Measurements from ENCODE around the gene KCNN2. TPM values are rescaled to one million over a fixed set of nuclear protein-coding genes. Genes with fewer than 3 reads are reported as not detected.

KCNN2 gene
- total RNA-seq, 1 donor = not detected

GRCh38 chr5:114391321-114391720 lies 29.5 kb downstream of the KCNN2 start:
- Histone ChIP-seq H3K36me3 (ENCODE audit: insufficient read depth, low read length) (no peaks in the 10 kb centered on the region), H3K27me3 (ENCODE audit: insufficient read depth, low read length) (no peaks in the 10 kb centered on the region), H3K9me3 (ENCODE audit: low read depth, low read length) (no peaks in the 10 kb centered on the region), H3K79me2 (ENCODE audit: insufficient read depth, low read length) (no peaks in the 10 kb centered on the region), H2AFZ (ENCODE audit: low read length) (no peak overlapping the region), H3K27ac (ENCODE audit: low read depth, low read length) (no peak overlapping the region), H3K4me2 (ENCODE audit: insufficient read depth, low read length) (no peak overlapping the region), H4K20me1 (ENCODE audit: insufficient read depth, low read length) (no peaks in the 10 kb centered on the region), H3K4me1 (ENCODE audit: insufficient read depth, low read length) (no peaks in the 10 kb centered on the region), H3K4me3 (ENCODE audit: insufficient read depth, low read length) (no peak overlapping the region)
- TF ChIP-seq CTCF (IDR thresholded peaks at IDR 0.05; ENCODE audit: extremely low read depth, low read depth, low read length) = no peak
- DNase-seq (ENCODE audit: insufficient read length, low spot score, missing footprints) = no peak

- no peak for DNase-seq (ENCODE audit: insufficient read length, low spot score, missing footprints)
- no peaks in the 10 kb centered on the region for H3K9me3 ChIP-seq (ENCODE audit: low read depth, low read length)
These were observed 31.3 kb downstream of the KCNN2 start for GRCh38 chr5:114393159-114393558.

GRCh38 chr5:114402206-114402605 lies 40.3 kb downstream of the KCNN2 start:
- H4K20me1 ChIP-seq (ENCODE audit: insufficient read depth, low read length) = no peaks in the 10 kb centered on the region
- peaks cover 3% of the 10 kb centered on the region for H3K9me3 ChIP-seq (ENCODE audit: low read depth, low read length)
- H3K27ac ChIP-seq (ENCODE audit: low read depth, low read length) = no peak overlapping the region
- H3K27me3 ChIP-seq (ENCODE audit: insufficient read depth, low read length) = no peaks in the 10 kb centered on the region
- H3K36me3 ChIP-seq (ENCODE audit: insufficient read depth, low read length) = no peaks in the 10 kb centered on the region
- H3K4me2 ChIP-seq (ENCODE audit: insufficient read depth, low read length) = no peak overlapping the region
- no peak overlapping the region for H3K4me3 ChIP-seq (ENCODE audit: insufficient read depth, low read length)
- no peak for TF ChIP-seq CTCF (IDR thresholded peaks at IDR 0.05; ENCODE audit: extremely low read depth, low read depth, low read length)
- no peaks in the 10 kb centered on the region for H3K4me1 ChIP-seq (ENCODE audit: insufficient read depth, low read length)
- no peak for DNase-seq (ENCODE audit: insufficient read length, low spot score, missing footprints)
- H3K79me2 ChIP-seq (ENCODE audit: insufficient read depth, low read length) = no peaks in the 10 kb centered on the region
- no peak overlapping the region for H2AFZ ChIP-seq (ENCODE audit: low read length)

More at GRCh38 chr5:114393159-114393558, 31.3 kb downstream of the KCNN2 start:
- Histone ChIP-seq H3K4me2 (ENCODE audit: insufficient read depth, low read length) (no peak overlapping the region), H3K27me3 (ENCODE audit: insufficient read depth, low read length) (no peaks in the 10 kb centered on the region), H3K27ac (ENCODE audit: low read depth, low read length) (no peak overlapping the region), H2AFZ (ENCODE audit: low read length) (no peak overlapping the region), H3K36me3 (ENCODE audit: insufficient read depth, low read length) (no peaks in the 10 kb centered on the region), H4K20me1 (ENCODE audit: insufficient read depth, low read length) (no peaks in the 10 kb centered on the region), H3K4me3 (ENCODE audit: insufficient read depth, low read length) (no peak overlapping the region), H3K4me1 (ENCODE audit: insufficient read depth, low read length) (no peaks in the 10 kb centered on the region), H3K79me2 (ENCODE audit: insufficient read depth, low read length) (no peaks in the 10 kb centered on the region)
- TF ChIP-seq CTCF (IDR thresholded peaks at IDR 0.05; ENCODE audit: extremely low read depth, low read depth, low read length) = no peak

- Histone ChIP-seq H3K27ac (ENCODE audit: low read depth, low read length) (no peak overlapping the region), H4K20me1 (ENCODE audit: insufficient read depth, low read length) (no peaks in the 10 kb centered on the region), H3K9me3 (ENCODE audit: low read depth, low read length) (no peaks in the 10 kb centered on the region), H2AFZ (ENCODE audit: low read length) (no peak overlapping the region), H3K4me2 (ENCODE audit: insufficient read depth, low read length) (no peak overlapping the region), H3K79me2 (ENCODE audit: insufficient read depth, low read length) (no peaks in the 10 kb centered on the region), H3K36me3 (ENCODE audit: insufficient read depth, low read length) (no peaks in the 10 kb centered on the region), H3K4me3 (ENCODE audit: insufficient read depth, low read length) (no peak overlapping the region), H3K4me1 (ENCODE audit: insufficient read depth, low read length) (no peaks in the 10 kb centered on the region), H3K27me3 (ENCODE audit: insufficient read depth, low read length) (no peaks in the 10 kb centered on the region)
- DNase-seq (ENCODE audit: insufficient read length, low spot score, missing footprints) = no peak
- no peak for TF ChIP-seq CTCF (IDR thresholded peaks at IDR 0.05; ENCODE audit: extremely low read depth, low read depth, low read length)
These were observed 45.9 kb downstream of the KCNN2 start for GRCh38 chr5:114407783-114408182.
